D721Med (cell line): ENCODE results near the gene PLTP.
"Not testable (repeated sequence)": the region's sequence is repeated elsewhere in the genome, so short reads cannot be mapped to it uniquely, and the experiment has no call there.

Experiments used
- DNase-seq: peaks from one replicate; pipeline ENCODE4 v3.0.0; 2011; ENCODE audit warnings: low spot score; ENCODE audit not compliant: insufficient read length
- FAIRE-seq: peaks from 2 replicates; lab custom pipeline; 2011; peaks lifted over from hg19 to GRCh38; lab: Jason Lieb, UNC
- TF ChIP-seq, protein P1 (sequence below): IDR thresholded peaks from 2 replicates; pipeline ENCODE4 v1.5.1; 2012; ENCODE audit warnings: mild to moderate bottlenecking, control low read depth; ENCODE audit not compliant: insufficient read depth; ENCODE audit errors: missing control alignments

Gene PLTP, protein sequence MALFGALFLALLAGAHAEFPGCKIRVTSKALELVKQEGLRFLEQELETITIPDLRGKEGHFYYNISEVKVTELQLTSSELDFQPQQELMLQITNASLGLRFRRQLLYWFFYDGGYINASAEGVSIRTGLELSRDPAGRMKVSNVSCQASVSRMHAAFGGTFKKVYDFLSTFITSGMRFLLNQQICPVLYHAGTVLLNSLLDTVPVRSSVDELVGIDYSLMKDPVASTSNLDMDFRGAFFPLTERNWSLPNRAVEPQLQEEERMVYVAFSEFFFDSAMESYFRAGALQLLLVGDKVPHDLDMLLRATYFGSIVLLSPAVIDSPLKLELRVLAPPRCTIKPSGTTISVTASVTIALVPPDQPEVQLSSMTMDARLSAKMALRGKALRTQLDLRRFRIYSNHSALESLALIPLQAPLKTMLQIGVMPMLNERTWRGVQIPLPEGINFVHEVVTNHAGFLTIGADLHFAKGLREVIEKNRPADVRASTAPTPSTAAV

DNA sequence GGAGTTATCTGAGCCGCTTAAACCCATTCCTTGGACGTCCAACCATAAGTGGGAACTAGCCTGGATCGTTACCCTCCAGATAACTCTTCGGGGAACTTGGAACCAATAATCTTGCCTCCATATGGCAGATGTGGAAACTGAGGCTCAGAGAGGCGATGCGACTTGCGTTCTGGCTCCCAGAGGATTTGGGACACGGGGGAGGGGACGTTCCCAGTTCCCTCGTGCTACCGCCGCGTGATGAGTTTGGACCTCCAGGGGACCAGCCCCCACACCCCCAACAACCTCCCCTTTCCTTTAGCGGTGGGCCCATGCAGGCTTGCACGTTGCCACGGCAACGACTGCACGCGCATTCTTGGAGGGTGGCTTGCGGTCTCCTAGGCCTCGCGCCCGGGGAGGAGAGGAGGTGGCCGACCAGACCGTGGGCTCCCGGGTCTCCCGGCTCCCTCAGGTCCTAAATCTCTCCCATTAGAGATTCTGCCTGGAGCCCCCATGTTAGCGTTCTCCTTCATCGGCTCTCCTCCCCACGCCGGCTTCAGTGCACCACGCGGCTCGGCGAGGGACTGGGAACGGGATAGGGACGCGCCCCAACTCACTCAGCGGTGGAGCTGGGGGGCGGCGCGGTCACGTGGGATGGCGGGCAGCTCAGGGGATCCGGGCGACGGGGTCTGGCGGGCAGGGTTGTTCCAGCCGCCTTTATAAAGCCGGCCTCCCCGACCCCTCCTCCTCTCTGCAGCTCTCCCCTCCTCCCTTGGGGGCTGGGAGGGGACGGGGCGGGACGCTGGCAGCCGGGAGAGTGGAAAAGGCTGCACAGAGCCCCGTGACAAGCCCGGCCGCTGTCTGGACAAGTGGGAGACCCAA lies at the start of gene PLTP:
Gene PLTP (minus strand): TSS at position 670 of the 858 bp plus-strand sequence. CDS start 703 bp downstream, outside the sequence.
- FAIRE-seq: no peak
- TF ChIP-seq, protein P1, sequence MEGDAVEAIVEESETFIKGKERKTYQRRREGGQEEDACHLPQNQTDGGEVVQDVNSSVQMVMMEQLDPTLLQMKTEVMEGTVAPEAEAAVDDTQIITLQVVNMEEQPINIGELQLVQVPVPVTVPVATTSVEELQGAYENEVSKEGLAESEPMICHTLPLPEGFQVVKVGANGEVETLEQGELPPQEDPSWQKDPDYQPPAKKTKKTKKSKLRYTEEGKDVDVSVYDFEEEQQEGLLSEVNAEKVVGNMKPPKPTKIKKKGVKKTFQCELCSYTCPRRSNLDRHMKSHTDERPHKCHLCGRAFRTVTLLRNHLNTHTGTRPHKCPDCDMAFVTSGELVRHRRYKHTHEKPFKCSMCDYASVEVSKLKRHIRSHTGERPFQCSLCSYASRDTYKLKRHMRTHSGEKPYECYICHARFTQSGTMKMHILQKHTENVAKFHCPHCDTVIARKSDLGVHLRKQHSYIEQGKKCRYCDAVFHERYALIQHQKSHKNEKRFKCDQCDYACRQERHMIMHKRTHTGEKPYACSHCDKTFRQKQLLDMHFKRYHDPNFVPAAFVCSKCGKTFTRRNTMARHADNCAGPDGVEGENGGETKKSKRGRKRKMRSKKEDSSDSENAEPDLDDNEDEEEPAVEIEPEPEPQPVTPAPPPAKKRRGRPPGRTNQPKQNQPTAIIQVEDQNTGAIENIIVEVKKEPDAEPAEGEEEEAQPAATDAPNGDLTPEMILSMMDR: no peak
- no peak for DNase-seq

GRCh38 chr20:45959956-45960630 lies 48.1 kb upstream of the PLTP start:
- DNase-seq: no peak
- no peak for FAIRE-seq

GRCh38 chr20:45959126-45959525 lies 47.2 kb upstream of the PLTP start:
- TF ChIP-seq, protein P1: no peak
- no peak for FAIRE-seq
- DNase-seq: no peak

More at GRCh38 chr20:45959956-45960630, 48.1 kb upstream of the PLTP start:
- TF ChIP-seq, protein P1: no peak

DNA sequence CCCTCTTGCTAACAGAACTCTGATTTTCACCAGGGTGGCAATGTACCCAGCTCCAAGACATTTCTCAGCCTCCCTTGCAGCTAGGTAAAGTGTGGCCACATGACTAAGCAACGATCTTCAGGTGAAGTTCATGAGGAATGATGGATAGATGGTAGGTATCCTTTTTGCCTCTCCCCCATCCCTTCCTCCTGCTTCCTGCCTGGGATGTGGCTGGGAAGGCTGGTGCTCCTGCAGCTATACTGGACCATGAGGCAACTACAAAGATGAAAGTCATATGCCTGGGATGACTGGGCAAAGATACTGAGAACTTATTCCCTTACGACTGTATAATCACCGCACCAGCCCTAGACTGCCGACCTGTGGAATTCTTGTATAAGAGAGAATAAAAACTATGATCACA lies 46.6 kb upstream of the PLTP start:
- DNase-seq (no peak), FAIRE-seq (no peak)
- TF ChIP-seq, protein P1: no peak

GRCh38 chr20:45957021-45957941 lies 45.3 kb upstream of the PLTP start:
- TF ChIP-seq, protein P1: no peak
- FAIRE-seq (no peak), DNase-seq (no peak)

- not testable (repeated sequence) for DNase-seq, FAIRE-seq
Measured at GRCh38 chr20:45956326-45956725, 44.4 kb upstream of the PLTP start.
